CD14-positive monocyte (primary cell): ENCODE data around the gene NAA38. TPM values are rescaled to one million over a fixed set of nuclear protein-coding genes. Genes with fewer than 3 reads are reported as not detected.
A peak's percentile ranks its signal among the peaks of the same experiment; 100 is the strongest.

Source experiments
- DNase-seq, 3 donors: peaks; one replicate each; pipeline ENCODE4 v3.0.0-alpha.2; 2011 to 2022
- H2AFZ ChIP-seq: 2 replicates; pipeline ENCODE4 v1.6.0; 2012; ENCODE audit warnings: mild to moderate bottlenecking, low read depth, low read length, inconsistent platforms; ENCODE audit not compliant: insufficient read depth, poor library complexity, severe bottlenecking
- H3K27ac ChIP-seq, 2 donors: 1 replicate in 1 of 2; 2 replicates in 1 of 2; pipeline ENCODE4 v1.5.1; 2012 to 2013; ENCODE audit warnings: low read length in 2 of 2, control low read depth in 1 of 2, inconsistent platforms in 1 of 2, low read depth in 1 of 2, mild to moderate bottlenecking in 1 of 2
- H3K27me3 ChIP-seq, 2 donors: one replicate each; pipeline versions ENCODE4 v1.6.0 to v1.6.1; 2011 to 2013; ENCODE audit warnings: low read length in 2 of 2; ENCODE audit not compliant: control insufficient read depth in 2 of 2, insufficient read depth in 2 of 2
- H3K36me3 ChIP-seq, 2 donors: replicated peaks in 1 of 2; 1 replicate in 1 of 2; 2 replicates in 1 of 2; pipeline versions ENCODE4 v1.5.1 to v1.6.1; 2012 to 2013; ENCODE audit warnings: low read length in 2 of 2, control low read depth in 1 of 2, inconsistent platforms in 1 of 2, mild to moderate bottlenecking in 1 of 2; ENCODE audit not compliant: insufficient read depth in 2 of 2, control insufficient read depth in 1 of 2
- H3K4me1 ChIP-seq, 2 donors: 1 replicate in 1 of 2; 2 replicates in 1 of 2; pipeline versions ENCODE4 v1.5.1 to v1.6.1; 2012 to 2013; ENCODE audit warnings: low read length in 2 of 2, control low read depth in 1 of 2, inconsistent platforms in 1 of 2, mild to moderate bottlenecking in 1 of 2, moderate library complexity in 1 of 2; ENCODE audit not compliant: insufficient read depth in 2 of 2, control insufficient read depth in 1 of 2
- H3K4me2 ChIP-seq: replicated peaks from 2 replicates; pipeline ENCODE3; 2012; ENCODE audit warnings: low read length, moderate library complexity, mild to moderate bottlenecking; ENCODE audit not compliant: poor library complexity, severe bottlenecking; ENCODE audit errors: extremely low read depth
- H3K4me3 ChIP-seq, 3 experiments: fragments of 200-600 bp in 1 of 3; sonication (generic) in 1 of 3; replicated peaks in 1 of 3; 1 replicate in 2 of 3; 2 replicates in 1 of 3; pipeline ENCODE4 v1.5.1; 2011 to 2013; ENCODE audit warnings: low read length in 3 of 3, mild to moderate bottlenecking in 3 of 3, control low read depth in 2 of 3, low read depth in 2 of 3, inconsistent platforms in 1 of 3, moderate library complexity in 1 of 3
- H3K79me2 ChIP-seq: 2 replicates; pipeline ENCODE4 v1.6.0; 2012; ENCODE audit warnings: mild to moderate bottlenecking, control low read depth, inconsistent platforms, low read length, moderate library complexity; ENCODE audit not compliant: insufficient read depth
- H3K9ac ChIP-seq: 2 replicates; pipeline ENCODE4 v1.6.0; 2017; ENCODE audit warnings: low read length, mild to moderate bottlenecking; ENCODE audit not compliant: insufficient read depth, poor library complexity, severe bottlenecking
- H3K9me3 ChIP-seq, 2 donors: replicated peaks in 1 of 2; 1 replicate in 1 of 2; 2 replicates in 1 of 2; pipeline versions ENCODE4 v1.5.1 to v1.6.1; 2012 to 2013; ENCODE audit warnings: low read length in 2 of 2, control low read depth in 1 of 2; ENCODE audit not compliant: control insufficient read depth in 1 of 2, insufficient read depth in 1 of 2
- H4K20me1 ChIP-seq: 2 replicates; pipeline ENCODE4 v1.6.0; 2012; ENCODE audit warnings: mild to moderate bottlenecking, low read length, control low read depth, moderate library complexity; ENCODE audit not compliant: insufficient read depth
- H3K27ac Mint-ChIP-seq, 7 donors: one replicate each; pipeline ENCODE4 v1.8.0; 2020; ENCODE audit warnings: mild to moderate bottlenecking in 7 of 7, mixed read lengths in 7 of 7, moderate library complexity in 6 of 7, inconsistent platforms in 2 of 7
- H3K27me3 Mint-ChIP-seq, 3 donors: one replicate each; pipeline ENCODE4 v1.8.0; 2021 to 2022; ENCODE audit warnings: low read depth in 3 of 3, mild to moderate bottlenecking in 3 of 3, mixed read lengths in 3 of 3, moderate library complexity in 3 of 3, inconsistent platforms in 1 of 3
- H3K36me3 Mint-ChIP-seq, 2 donors: one replicate each; pipeline ENCODE4 v1.8.0; 2020; ENCODE audit warnings: mixed read lengths in 2 of 2, inconsistent platforms in 1 of 2, mild to moderate bottlenecking in 1 of 2
- H3K4me1 Mint-ChIP-seq: one replicate; pipeline ENCODE4 v1.8.0; 2020; ENCODE audit warnings: mild to moderate bottlenecking, mixed read lengths
- H3K4me3 Mint-ChIP-seq, 2 donors: one replicate each; pipeline ENCODE4 v1.8.0; 2020; ENCODE audit warnings: mild to moderate bottlenecking in 2 of 2, mixed read lengths in 2 of 2, moderate library complexity in 1 of 2
- H3K9me3 Mint-ChIP-seq, 7 donors: one replicate each; pipeline ENCODE4 v1.8.0; 2020 to 2022; ENCODE audit warnings: mixed read lengths in 7 of 7, mild to moderate bottlenecking in 6 of 7, moderate library complexity in 6 of 7, inconsistent platforms in 2 of 7
- WGBS: methylation state at CpG from one replicate; pipeline ENCODE4 v1.1.5; 2013; ENCODE audit warnings: missing lambda C conversion rate; ENCODE audit not compliant: insufficient coverage; 5-methylcytosine and 5-hydroxymethylcytosine counted together
- intact Hi-C, 2 donors: fragments of 100-400 bp; cut with micrococcal nuclease; formaldehyde crosslinking; loops; one replicate each; pipeline versions ENCODE4 v1.15.0 to v1.15.1; 2023
- polyA plus RNA-seq, 3 donors: library from polyadenylated mRNA; depleted of rRNA in 1 of 3; unstranded in 2 of 3; stranded (reverse) in 1 of 3; fragments of 300-500 nt in 2 of 3; fragments of >200 nt in 1 of 3; fragmentation: Illumina TruSeq in 2 of 3; gene quantifications; 1 replicate in 2 of 3; 2 replicates in 1 of 3; pipeline ENCODE4 v1.2.3, GENCODE V29; 2012 to 2021
- TF ChIP-seq, protein P1 (sequence below): fragments of 200-600 bp; IDR thresholded peaks from one replicate; pipeline ENCODE4 v1.8.0; 2022; ENCODE audit warnings: antibody characterized with exemption, mild to moderate bottlenecking

Gene NAA38
- polyA plus RNA-seq, 3 donors = 63.8 to 197 (median 148) TPM

DNA sequence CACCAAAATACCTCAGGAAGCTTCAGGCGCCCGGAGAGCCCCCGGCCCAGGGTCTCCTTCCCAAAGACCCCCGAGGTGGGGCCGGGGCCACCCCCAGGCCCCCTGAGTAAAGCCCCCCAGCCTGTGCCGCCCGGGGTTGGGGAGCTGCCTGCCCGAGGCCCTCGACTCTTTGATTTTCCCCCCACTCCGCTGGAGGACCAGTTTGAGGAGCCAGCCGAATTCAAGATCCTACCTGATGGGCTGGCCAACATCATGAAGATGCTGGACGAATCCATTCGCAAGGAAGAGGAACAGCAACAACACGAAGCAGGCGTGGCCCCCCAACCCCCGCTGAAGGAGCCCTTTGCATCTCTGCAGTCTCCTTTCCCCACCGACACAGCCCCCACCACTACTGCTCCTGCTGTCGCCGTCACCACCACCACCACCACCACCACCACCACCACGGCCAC, 9.2 kb downstream of the NAA38 start:
- no peak overlapping the region for H3K4me3 Mint-ChIP-seq
- Histone ChIP-seq H3K4me1 (peaks cover 22 to 26% of the 10 kb centered on the region in 2 donors), H3K4me3 (no peak overlapping the region), H3K36me3 (peaks cover 75 to 77% of the 10 kb centered on the region in 2 donors), H3K79me2 (peaks cover 51% of the 10 kb centered on the region), H2AFZ (no peak overlapping the region), H3K9me3 (no peaks in the 10 kb centered on the region), H3K27ac (no peak overlapping the region), H4K20me1 (peaks cover 91% of the 10 kb centered on the region), H3K4me2 (no peak overlapping the region), H3K9ac (no peak overlapping the region), H3K27me3 (no peaks in the 10 kb centered on the region)
- WGBS = 96% methylated on average over 13 of the region's 20 CpGs
- H3K36me3 Mint-ChIP-seq = peaks cover 58 to 84% of the 10 kb centered on the region in 2 donors
- intact Hi-C loops = no loop called here
- peaks cover 0 to 2% (median 0%) of the 10 kb centered on the region in 7 donors for H3K9me3 Mint-ChIP-seq
- H3K4me1 Mint-ChIP-seq = peaks cover 20% of the 10 kb centered on the region
- DNase-seq = no peak
- peak overlapping the region in 3 of 7 donors; percentile 13 to 76 (median 40) for H3K27ac Mint-ChIP-seq
- peaks cover 0 to 13% (median 0%) of the 10 kb centered on the region in 3 donors for H3K27me3 Mint-ChIP-seq
- TF ChIP-seq, protein P1, sequence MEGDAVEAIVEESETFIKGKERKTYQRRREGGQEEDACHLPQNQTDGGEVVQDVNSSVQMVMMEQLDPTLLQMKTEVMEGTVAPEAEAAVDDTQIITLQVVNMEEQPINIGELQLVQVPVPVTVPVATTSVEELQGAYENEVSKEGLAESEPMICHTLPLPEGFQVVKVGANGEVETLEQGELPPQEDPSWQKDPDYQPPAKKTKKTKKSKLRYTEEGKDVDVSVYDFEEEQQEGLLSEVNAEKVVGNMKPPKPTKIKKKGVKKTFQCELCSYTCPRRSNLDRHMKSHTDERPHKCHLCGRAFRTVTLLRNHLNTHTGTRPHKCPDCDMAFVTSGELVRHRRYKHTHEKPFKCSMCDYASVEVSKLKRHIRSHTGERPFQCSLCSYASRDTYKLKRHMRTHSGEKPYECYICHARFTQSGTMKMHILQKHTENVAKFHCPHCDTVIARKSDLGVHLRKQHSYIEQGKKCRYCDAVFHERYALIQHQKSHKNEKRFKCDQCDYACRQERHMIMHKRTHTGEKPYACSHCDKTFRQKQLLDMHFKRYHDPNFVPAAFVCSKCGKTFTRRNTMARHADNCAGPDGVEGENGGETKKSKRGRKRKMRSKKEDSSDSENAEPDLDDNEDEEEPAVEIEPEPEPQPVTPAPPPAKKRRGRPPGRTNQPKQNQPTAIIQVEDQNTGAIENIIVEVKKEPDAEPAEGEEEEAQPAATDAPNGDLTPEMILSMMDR = no peak

DNA sequence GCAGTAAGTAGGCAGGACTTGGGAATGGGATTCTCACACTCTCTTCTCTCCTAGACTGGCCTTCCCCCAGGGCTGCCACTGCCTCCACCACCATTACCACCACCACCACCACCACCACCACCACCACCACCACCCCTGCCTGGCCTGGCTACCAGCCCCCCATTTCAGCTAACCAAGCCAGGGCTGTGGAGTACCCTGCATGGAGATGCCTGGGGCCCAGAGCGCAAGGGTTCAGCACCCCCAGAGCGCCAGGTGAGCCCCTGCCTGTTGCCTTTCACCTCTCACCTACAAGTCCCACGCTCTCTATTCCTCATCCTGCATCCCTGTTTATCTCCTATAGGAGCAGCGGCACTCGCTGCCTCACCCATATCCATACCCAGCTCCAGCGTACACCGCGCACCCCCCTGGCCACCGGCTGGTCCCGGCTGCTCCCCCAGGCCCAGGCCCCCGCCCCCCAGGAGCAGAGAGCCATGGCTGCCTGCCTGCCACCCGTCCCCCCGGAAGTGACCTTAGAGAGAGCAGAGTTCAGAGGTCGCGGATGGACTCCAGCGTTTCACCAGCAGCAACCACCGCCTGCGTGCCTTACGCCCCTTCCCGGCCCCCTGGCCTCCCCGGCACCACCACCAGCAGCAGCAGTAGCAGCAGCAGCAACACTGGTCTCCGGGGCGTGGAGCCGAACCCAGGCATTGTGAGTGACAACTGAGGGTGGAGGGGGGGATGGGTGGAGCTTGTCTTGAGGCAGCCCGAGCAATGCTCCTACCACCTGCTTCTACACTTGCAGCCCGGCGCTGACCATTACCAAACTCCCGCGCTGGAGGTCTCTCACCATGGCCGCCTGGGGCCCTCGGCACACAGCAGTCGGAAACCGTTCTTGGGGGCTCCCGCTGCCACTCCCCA, 10.3 kb downstream of the NAA38 start:
- Histone ChIP-seq H3K4me2 (no peak overlapping the region), H2AFZ (no peak overlapping the region), H3K9me3 (no peaks in the 10 kb centered on the region), H3K27me3 (no peaks in the 10 kb centered on the region), H3K4me3 (no peak overlapping the region), H3K27ac (no peak overlapping the region), H3K36me3 (peaks cover 63 to 66% of the 10 kb centered on the region in 2 donors), H3K79me2 (peaks cover 45% of the 10 kb centered on the region), H4K20me1 (peaks cover 80% of the 10 kb centered on the region), H3K4me1 (peaks cover 20 to 23% of the 10 kb centered on the region in 2 donors), H3K9ac (no peak overlapping the region)
- TF ChIP-seq, protein P1 = no peak
- intact Hi-C loops = no loop called here
- Mint-ChIP-seq H3K36me3 (peaks cover 47 to 73% of the 10 kb centered on the region in 2 donors), H3K4me3 (no peak overlapping the region), H3K27ac (peak overlapping the region in 4 of 7 donors; percentile 4 to 48 (median 38)), H3K27me3 (peaks cover 0 to 14% (median 0%) of the 10 kb centered on the region in 3 donors), H3K4me1 (peaks cover 20% of the 10 kb centered on the region), H3K9me3 (peaks cover 0 to 5% (median 0%) of the 10 kb centered on the region in 7 donors)
- WGBS = 97% methylated on average over 18 of the region's 34 CpGs
- no peak for DNase-seq
